Measurements from ENCODE around the gene INTS1. TPM values are rescaled to one million over a fixed set of nuclear protein-coding genes. Genes with fewer than 3 reads are reported as not detected.
"Not testable (repeated sequence)": the region's sequence is repeated elsewhere in the genome, so short reads cannot be mapped to it uniquely, and the experiment has no call there.

Gene INTS1
- total and polyA plus RNA-seq, 2 experiments from 2014 or later, result 30.0 to 57.3 TPM

DNA sequence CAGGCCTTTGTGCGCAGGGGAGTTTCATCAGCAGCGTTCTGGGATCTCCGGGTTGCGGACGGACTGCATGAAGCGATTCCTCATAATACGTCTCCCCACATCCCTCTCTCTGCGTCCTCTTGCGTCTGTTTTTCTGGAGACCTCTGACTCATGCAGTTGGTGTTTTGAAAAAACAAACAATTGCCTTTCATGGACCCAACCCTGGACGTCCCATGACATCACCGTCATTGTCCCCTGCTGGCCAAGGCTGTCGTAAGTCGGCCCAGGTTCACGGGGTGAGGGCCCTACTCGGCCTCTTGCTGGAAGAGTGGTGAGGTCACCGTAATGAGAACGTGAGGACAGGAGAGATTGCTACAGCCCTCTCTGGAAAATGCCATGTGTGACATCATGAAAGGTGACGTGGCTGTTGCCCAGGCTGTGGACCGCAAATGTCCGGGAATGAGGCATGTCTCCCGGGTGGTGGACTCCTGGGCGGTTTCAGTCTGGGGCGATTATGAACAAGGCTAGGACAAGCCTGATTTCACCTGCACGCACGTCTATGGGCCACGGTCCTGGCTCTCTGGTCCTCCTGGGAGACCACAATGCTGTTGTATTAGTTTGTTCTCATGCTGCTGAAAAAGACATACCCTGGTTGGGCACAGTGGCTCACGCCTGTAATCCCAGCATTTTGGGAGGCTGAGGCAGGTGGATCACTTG is 16.5 kb upstream of the INTS1 start:
- Histone ChIP-seq H3K79me2 (no peaks in the 10 kb centered on the region), H3K4me3 (no peak overlapping the region), H3K27me3 (no peaks in the 10 kb centered on the region), H3K36me3 (replicated peaks; ENCODE audit: insufficient read depth, low read depth) (no peaks in the 10 kb centered on the region), H3K9me3 (ENCODE audit: low read depth) (no peaks in the 10 kb centered on the region), H3K4me1 (ENCODE audit: insufficient read depth) (no peaks in the 10 kb centered on the region), H3K4me2 (no peak overlapping the region), H3K27ac (peak overlapping the region; percentile 45), H3K9me2 (replicated peaks; ENCODE audit: insufficient read depth) (no peaks in the 10 kb centered on the region), H4K20me1 (ENCODE audit: insufficient read depth, poor library complexity, severe bottlenecking) (no peaks in the 10 kb centered on the region), H2AFZ (no peak overlapping the region)
- WGBS (ENCODE audit: low lambda C conversion rate, missing lambda C conversion rate), result 77% methylated on average over 27 of the region's 27 CpGs
- peak; percentile 63 for DNase-seq (ENCODE audit: low spot score)
- no peak for TF ChIP-seq EZH2phosphoT487 (IDR thresholded peaks at IDR 0.05; ENCODE audit: low read depth, severe bottlenecking, unreplicated experiment)
- TF ChIP-seq, protein P1, sequence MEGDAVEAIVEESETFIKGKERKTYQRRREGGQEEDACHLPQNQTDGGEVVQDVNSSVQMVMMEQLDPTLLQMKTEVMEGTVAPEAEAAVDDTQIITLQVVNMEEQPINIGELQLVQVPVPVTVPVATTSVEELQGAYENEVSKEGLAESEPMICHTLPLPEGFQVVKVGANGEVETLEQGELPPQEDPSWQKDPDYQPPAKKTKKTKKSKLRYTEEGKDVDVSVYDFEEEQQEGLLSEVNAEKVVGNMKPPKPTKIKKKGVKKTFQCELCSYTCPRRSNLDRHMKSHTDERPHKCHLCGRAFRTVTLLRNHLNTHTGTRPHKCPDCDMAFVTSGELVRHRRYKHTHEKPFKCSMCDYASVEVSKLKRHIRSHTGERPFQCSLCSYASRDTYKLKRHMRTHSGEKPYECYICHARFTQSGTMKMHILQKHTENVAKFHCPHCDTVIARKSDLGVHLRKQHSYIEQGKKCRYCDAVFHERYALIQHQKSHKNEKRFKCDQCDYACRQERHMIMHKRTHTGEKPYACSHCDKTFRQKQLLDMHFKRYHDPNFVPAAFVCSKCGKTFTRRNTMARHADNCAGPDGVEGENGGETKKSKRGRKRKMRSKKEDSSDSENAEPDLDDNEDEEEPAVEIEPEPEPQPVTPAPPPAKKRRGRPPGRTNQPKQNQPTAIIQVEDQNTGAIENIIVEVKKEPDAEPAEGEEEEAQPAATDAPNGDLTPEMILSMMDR (IDR thresholded peaks at IDR 0.05; ENCODE audit: poor library complexity), result no peak
- TF ChIP-seq EZH2 (IDR thresholded peaks at IDR 0.05; ENCODE audit: borderline replicate concordance), result no peak

DNA sequence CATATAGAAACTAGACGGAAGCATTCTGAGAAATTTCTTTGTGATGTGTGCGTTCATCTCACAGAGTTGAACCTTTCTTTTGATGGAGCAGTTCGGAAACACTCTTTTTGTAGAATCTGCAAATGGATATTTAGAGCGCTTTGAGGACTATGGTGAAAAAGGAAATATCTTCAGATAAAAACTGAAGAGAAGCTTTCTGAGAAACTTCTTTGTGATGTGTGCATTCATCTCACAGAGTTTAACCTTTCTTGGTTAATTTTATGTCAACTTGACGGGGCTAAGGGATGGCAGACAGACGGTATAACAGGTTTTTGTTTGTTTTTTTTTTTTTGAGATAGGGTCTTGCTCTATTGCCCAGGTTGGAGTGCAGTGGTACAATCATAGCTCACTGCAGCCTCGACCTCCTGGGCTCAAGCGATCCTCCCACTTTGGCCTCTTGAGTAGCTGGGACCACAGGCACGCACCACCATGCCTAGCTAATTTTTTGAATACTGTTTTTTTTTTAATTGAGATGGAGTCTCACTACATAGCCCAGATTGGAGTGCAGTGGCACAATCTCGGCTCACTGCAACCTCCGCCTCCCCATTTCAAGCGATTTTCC is 15.2 kb upstream of the INTS1 start:
- H3K36me3 ChIP-seq (replicated peaks; ENCODE audit: insufficient read depth, low read depth); H3K79me2 ChIP-seq; H3K27me3 ChIP-seq; DNase-seq (ENCODE audit: low spot score); H4K20me1 ChIP-seq (ENCODE audit: insufficient read depth, poor library complexity, severe bottlenecking); H3K4me1 ChIP-seq (ENCODE audit: insufficient read depth); H3K9me3 ChIP-seq (ENCODE audit: low read depth); H3K27ac ChIP-seq; H2AFZ ChIP-seq; H3K4me3 ChIP-seq; H3K4me2 ChIP-seq; H3K9me2 ChIP-seq (replicated peaks; ENCODE audit: insufficient read depth): not testable (repeated sequence)
- 97% methylated on average over 12 of the region's 12 CpGs for WGBS (ENCODE audit: low lambda C conversion rate, missing lambda C conversion rate)

DNA sequence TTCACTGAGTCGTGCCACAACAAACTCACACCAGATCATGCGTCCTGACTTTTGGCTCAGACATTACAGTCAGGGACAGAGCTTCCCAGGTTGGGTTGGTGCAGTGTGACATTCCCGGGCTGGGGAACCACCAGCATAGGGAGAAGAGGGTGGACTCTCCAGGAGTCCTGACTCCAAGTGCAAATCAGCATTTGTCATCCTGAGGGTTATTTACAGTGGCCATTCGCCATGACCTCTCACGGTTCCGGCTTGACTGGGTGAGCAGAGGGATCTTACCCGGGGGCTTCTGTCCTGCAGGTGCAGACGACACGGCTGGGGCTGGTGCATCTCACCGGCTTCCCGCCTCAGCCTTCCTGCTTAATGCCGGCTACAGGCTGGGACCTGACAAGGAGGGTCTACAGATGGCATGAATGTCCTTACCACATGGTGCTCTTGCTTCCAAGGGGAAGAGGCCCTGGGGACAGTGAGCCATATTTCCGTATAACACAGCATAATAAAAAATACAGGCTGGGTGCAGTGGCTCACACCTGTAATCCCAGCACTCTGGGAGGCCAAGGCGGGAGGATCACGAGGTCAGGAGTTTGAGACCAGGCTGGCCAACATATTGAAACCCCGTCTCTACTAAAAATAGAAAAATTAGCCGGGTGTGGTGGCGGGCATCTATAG is 12.5 kb upstream of the INTS1 start:
- Histone ChIP-seq H3K4me3 (no peak overlapping the region), H2AFZ (no peak overlapping the region), H3K4me2 (no peak overlapping the region), H3K27ac (no peak overlapping the region), H3K9me2 (replicated peaks; ENCODE audit: insufficient read depth) (no peaks in the 10 kb centered on the region), H3K79me2 (no peaks in the 10 kb centered on the region), H3K4me1 (ENCODE audit: insufficient read depth) (no peaks in the 10 kb centered on the region), H3K36me3 (replicated peaks; ENCODE audit: insufficient read depth, low read depth) (no peaks in the 10 kb centered on the region), H4K20me1 (ENCODE audit: insufficient read depth, poor library complexity, severe bottlenecking) (no peaks in the 10 kb centered on the region), H3K27me3 (no peaks in the 10 kb centered on the region), H3K9me3 (ENCODE audit: low read depth) (no peaks in the 10 kb centered on the region)
- no peak for TF ChIP-seq EZH2phosphoT487 (IDR thresholded peaks at IDR 0.05; ENCODE audit: low read depth, severe bottlenecking, unreplicated experiment)
- TF ChIP-seq, protein P1 (IDR thresholded peaks at IDR 0.05; ENCODE audit: poor library complexity), result no peak
- no peak for TF ChIP-seq EZH2 (IDR thresholded peaks at IDR 0.05; ENCODE audit: borderline replicate concordance)
- 82% methylated on average over 18 of the region's 18 CpGs for WGBS (ENCODE audit: low lambda C conversion rate, missing lambda C conversion rate)
- DNase-seq (ENCODE audit: low spot score), result no peak

DNA sequence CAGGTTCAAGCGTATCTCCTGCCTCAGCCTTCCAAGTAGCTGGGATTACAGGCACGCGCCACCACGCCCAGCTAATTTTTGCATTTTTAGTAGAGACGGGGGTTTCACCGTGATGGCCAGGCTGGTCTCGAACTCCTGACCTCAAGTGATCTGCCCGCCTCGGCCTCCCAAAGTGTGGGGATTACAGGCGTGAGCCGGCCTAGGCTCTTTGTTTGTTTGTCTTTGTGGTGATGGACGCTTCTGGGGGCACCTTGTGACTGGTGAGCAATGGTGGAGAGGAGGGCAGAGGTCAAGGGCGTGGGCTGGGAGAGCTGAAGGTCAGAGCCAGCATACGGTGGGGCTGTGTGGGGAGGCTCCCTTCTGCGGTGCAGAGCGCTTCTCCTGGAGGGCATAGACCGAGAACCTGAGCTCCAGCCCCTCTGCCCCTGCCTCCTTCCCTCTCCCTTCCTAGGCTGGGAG is 11.3 kb upstream of the INTS1 start:
- not testable (repeated sequence) for H3K4me1 ChIP-seq (ENCODE audit: insufficient read depth); H3K79me2 ChIP-seq; H3K27ac ChIP-seq; H3K27me3 ChIP-seq; H3K9me3 ChIP-seq (ENCODE audit: low read depth); H3K4me2 ChIP-seq; H4K20me1 ChIP-seq (ENCODE audit: insufficient read depth, poor library complexity, severe bottlenecking); DNase-seq (ENCODE audit: low spot score); H2AFZ ChIP-seq; H3K4me3 ChIP-seq; H3K9me2 ChIP-seq (replicated peaks; ENCODE audit: insufficient read depth); H3K36me3 ChIP-seq (replicated peaks; ENCODE audit: insufficient read depth, low read depth)
- 76% methylated on average over 17 of the region's 17 CpGs for WGBS (ENCODE audit: low lambda C conversion rate, missing lambda C conversion rate)

All from hepatocyte (in vitro differentiated cells).